Duodenal mucosa (tissue), 2 donors: ENCODE measurements around the gene NUP85.
A peak's percentile ranks its signal among the peaks of the same experiment; 100 is the strongest.

Experiments used
- H3K27ac ChIP-seq: one replicate; pipeline ENCODE4 v1.7.0; 2013; ENCODE audit warnings: low read depth, low read length
- H3K27me3 ChIP-seq, 2 donors: one replicate each; pipeline ENCODE4 v1.7.0; 2013; ENCODE audit warnings: low read length in 2 of 2, control low read depth in 1 of 2; ENCODE audit not compliant: insufficient read depth in 2 of 2, control insufficient read depth in 1 of 2
- H3K36me3 ChIP-seq, 2 donors: one replicate each; pipeline ENCODE4 v1.7.0; 2013; ENCODE audit warnings: low read length in 2 of 2, control low read depth in 1 of 2; ENCODE audit not compliant: insufficient read depth in 2 of 2, control insufficient read depth in 1 of 2
- H3K4me1 ChIP-seq, 2 donors: one replicate each; pipeline ENCODE4 v1.7.0; 2013; ENCODE audit warnings: low read length in 2 of 2, control low read depth in 1 of 2; ENCODE audit not compliant: insufficient read depth in 2 of 2, control insufficient read depth in 1 of 2
- H3K4me3 ChIP-seq, 2 donors: one replicate each; pipeline ENCODE4 v1.7.0; 2013; ENCODE audit warnings: low read length in 2 of 2, low read depth in 1 of 2
- H3K9ac ChIP-seq, 2 donors: one replicate each; pipeline ENCODE4 v1.7.0; 2013; ENCODE audit warnings: low read length in 2 of 2, low read depth in 1 of 2
- H3K9me3 ChIP-seq, 2 donors: one replicate each; pipeline ENCODE4 v1.7.0; 2013; ENCODE audit warnings: low read length in 2 of 2, control low read depth in 1 of 2; ENCODE audit not compliant: control insufficient read depth in 1 of 2

The NUP85 gene

GRCh38 chr17:75228305-75228704 lies 22.8 kb downstream of the NUP85 start:
- no peaks in the 10 kb centered on the region for H3K9me3 ChIP-seq
- peaks cover 38 to 82% of the 10 kb centered on the region in 2 donors for H3K36me3 ChIP-seq
- no peaks in the 10 kb centered on the region for H3K27me3 ChIP-seq
- peaks cover 0 to 5% of the 10 kb centered on the region in 2 donors for H3K4me1 ChIP-seq
- H3K4me3 ChIP-seq: no peak overlapping the region
- no peak overlapping the region for H3K27ac ChIP-seq
- H3K9ac ChIP-seq: no peak overlapping the region

- H3K4me3 ChIP-seq: no peak overlapping the region
- no peaks in the 10 kb centered on the region for H3K27me3 ChIP-seq
- peaks cover 38 to 77% of the 10 kb centered on the region in 2 donors for H3K36me3 ChIP-seq
- no peaks in the 10 kb centered on the region for H3K9me3 ChIP-seq
- H3K27ac ChIP-seq: no peak overlapping the region
- H3K4me1 ChIP-seq: peaks cover 0 to 5% of the 10 kb centered on the region in 2 donors
- no peak overlapping the region for H3K9ac ChIP-seq
These were observed 23.4 kb downstream of the NUP85 start for GRCh38 chr17:75228847-75229246.

- Histone ChIP-seq H3K4me1 (peaks cover 0 to 5% of the 10 kb centered on the region in 2 donors), H3K36me3 (peaks cover 45 to 83% of the 10 kb centered on the region in 2 donors), H3K9ac (no peak overlapping the region), H3K27me3 (no peaks in the 10 kb centered on the region), H3K9me3 (no peaks in the 10 kb centered on the region), H3K27ac (no peak overlapping the region), H3K4me3 (no peak overlapping the region)
These were observed 25.6 kb downstream of the NUP85 start for GRCh38 chr17:75231071-75231470.

- Histone ChIP-seq H3K9me3 (no peaks in the 10 kb centered on the region), H3K4me3 (no peak overlapping the region), H3K4me1 (peaks cover 0 to 5% of the 10 kb centered on the region in 2 donors), H3K9ac (no peak overlapping the region), H3K36me3 (peaks cover 45 to 83% of the 10 kb centered on the region in 2 donors), H3K27me3 (no peaks in the 10 kb centered on the region), H3K27ac (no peak overlapping the region)
These were observed 26.4 kb downstream of the NUP85 start for GRCh38 chr17:75231741-75232464.

GRCh38 chr17:75232786-75233185 lies 27.3 kb downstream of the NUP85 start:
- H3K4me1 ChIP-seq: peaks cover 0 to 5% of the 10 kb centered on the region in 2 donors
- H3K9ac ChIP-seq: no peak overlapping the region
- no peaks in the 10 kb centered on the region for H3K27me3 ChIP-seq
- peaks cover 52 to 87% of the 10 kb centered on the region in 2 donors for H3K36me3 ChIP-seq
- no peak overlapping the region for H3K27ac ChIP-seq
- no peaks in the 10 kb centered on the region for H3K9me3 ChIP-seq
- no peak overlapping the region for H3K4me3 ChIP-seq

- Histone ChIP-seq H3K9me3 (no peaks in the 10 kb centered on the region), H3K27ac (no peak overlapping the region), H3K4me1 (peaks cover 11 to 21% of the 10 kb centered on the region in 2 donors), H3K4me3 (no peak overlapping the region), H3K36me3 (peaks cover 64 to 89% of the 10 kb centered on the region in 2 donors), H3K27me3 (no peaks in the 10 kb centered on the region), H3K9ac (no peak overlapping the region)
These were observed 31.9 kb downstream of the NUP85 start for GRCh38 chr17:75237100-75238014.

GRCh38 chr17:75238020-75238580 lies 32.6 kb downstream of the NUP85 start:
- no peak overlapping the region for H3K27ac ChIP-seq

GRCh38 chr17:75238684-75239191 lies 33.3 kb downstream of the NUP85 start:
- peaks cover 11 to 23% of the 10 kb centered on the region in 2 donors for H3K4me1 ChIP-seq
- H3K36me3 ChIP-seq: peaks cover 68 to 94% of the 10 kb centered on the region in 2 donors
- H3K4me3 ChIP-seq: no peak overlapping the region
- peak overlapping the region in 1 of 2 donors; percentile 35 for H3K9ac ChIP-seq
- H3K27me3 ChIP-seq: no peaks in the 10 kb centered on the region
- no peak overlapping the region for H3K27ac ChIP-seq
- no peaks in the 10 kb centered on the region for H3K9me3 ChIP-seq

More at GRCh38 chr17:75238020-75238580, 32.6 kb downstream of the NUP85 start:
- no peak overlapping the region for H3K4me3 ChIP-seq
- no peaks in the 10 kb centered on the region for H3K9me3 ChIP-seq
- H3K27me3 ChIP-seq: no peaks in the 10 kb centered on the region
- peaks cover 63 to 89% of the 10 kb centered on the region in 2 donors for H3K36me3 ChIP-seq
- H3K9ac ChIP-seq: peak overlapping the region in 1 of 2 donors; percentile 35
- H3K4me1 ChIP-seq: peaks cover 11 to 23% of the 10 kb centered on the region in 2 donors

- no peak overlapping the region for H3K4me3 ChIP-seq
- no peaks in the 10 kb centered on the region for H3K27me3 ChIP-seq
- H3K9ac ChIP-seq: no peak overlapping the region
- no peaks in the 10 kb centered on the region for H3K9me3 ChIP-seq
- peaks cover 11 to 23% of the 10 kb centered on the region in 2 donors for H3K4me1 ChIP-seq
- peaks cover 70 to 97% of the 10 kb centered on the region in 2 donors for H3K36me3 ChIP-seq
- no peak overlapping the region for H3K27ac ChIP-seq
These were observed 33.7 kb downstream of the NUP85 start for GRCh38 chr17:75239214-75239613.
